PC-9 (cell line): ENCODE results near the gene IGSF8. TPM values are rescaled to one million over a fixed set of nuclear protein-coding genes. Genes with fewer than 3 reads are reported as not detected.

Source experiments
- BruUV-seq: library from RNA; stranded (reverse); fragments of 400-500 nt; replicated peaks from 2 replicates; lab custom pipeline; 2021; lab: Mats Ljungman, UMichigan
- CTCF ChIA-PET: fragments of 300-600 bp; sonication (Branson Sonifier 250); formaldehyde crosslinking; loops from one replicate; lab custom pipeline; 2022; ENCODE audit warnings: antibody characterized with exemption; lab: Charles Lee
- POLR2A ChIA-PET: fragments of 300-600 bp; sonication (Branson Sonifier 250); formaldehyde crosslinking; loops from one replicate; lab custom pipeline; 2022; ENCODE audit warnings: antibody characterized with exemption; ENCODE audit not compliant: unreplicated experiment; lab: Charles Lee
- DNase-seq, 2 experiments: peaks; one replicate each; pipeline versions ENCODE4 v3.0.0 to v3.0.0-alpha.2; 2015 to 2022; ENCODE audit warnings: mixed read lengths in 1 of 2
- H2AFZ ChIP-seq: fragments of 200-600 bp; sonication (generic); 2 replicates; pipeline ENCODE4 v1.8.1; 2017; ENCODE audit warnings: antibody characterized with exemption
- H3F3A ChIP-seq: fragments of 200-600 bp; sonication (generic); 2 replicates; pipeline ENCODE4 v1.8.1; 2017; ENCODE audit warnings: antibody characterized with exemption, mild to moderate bottlenecking, low read depth; ENCODE audit not compliant: insufficient read depth
- H3K27ac ChIP-seq: fragments of 200-600 bp; sonication (generic); 2 replicates; pipeline ENCODE4 v1.6.1; 2016; ENCODE audit warnings: mixed run types
- H3K27me3 ChIP-seq: fragments of 200-600 bp; sonication (generic); 2 replicates; pipeline ENCODE4 v1.6.1; 2016; ENCODE audit warnings: low read depth, mixed run types; ENCODE audit not compliant: insufficient read depth
- H3K36me3 ChIP-seq: fragments of 200-600 bp; sonication (generic); 2 replicates; pipeline ENCODE4 v1.6.1; 2016; ENCODE audit warnings: low read depth, mixed run types
- H3K4me1 ChIP-seq: fragments of 200-600 bp; sonication (generic); replicated peaks from 2 replicates; pipeline ENCODE4 v1.6.1; 2016; ENCODE audit warnings: mixed run types; ENCODE audit not compliant: insufficient read depth
- H3K4me2 ChIP-seq: fragments of 200-600 bp; sonication (generic); 2 replicates; pipeline ENCODE4 v1.6.1; 2017; ENCODE audit warnings: mixed run types
- H3K4me3 ChIP-seq: fragments of 200-600 bp; sonication (generic); 2 replicates; pipeline ENCODE4 v1.6.1; 2016; ENCODE audit warnings: mixed run types
- H3K79me2 ChIP-seq: fragments of 200-600 bp; sonication (generic); 2 replicates; pipeline ENCODE4 v1.6.1; 2017; ENCODE audit warnings: low read depth, mixed run types
- H3K9me2 ChIP-seq: fragments of 200-600 bp; sonication (generic); 2 replicates; pipeline ENCODE4 v1.8.1; 2017; ENCODE audit warnings: mild to moderate bottlenecking; ENCODE audit not compliant: insufficient read depth
- H3K9me3 ChIP-seq: fragments of 200-600 bp; sonication (generic); 2 replicates; pipeline ENCODE4 v1.8.1; 2016; ENCODE audit warnings: low read depth; ENCODE audit not compliant: insufficient read depth
- H4K20me1 ChIP-seq: fragments of 200-600 bp; sonication (generic); 2 replicates; pipeline ENCODE4 v1.8.1; 2017; ENCODE audit not compliant: insufficient read depth
- EZH2 ChIP-seq: fragments of 200-600 bp; sonication (generic); IDR thresholded peaks from 2 replicates; pipeline ENCODE4 v1.8.0; 2017; ENCODE audit warnings: antibody characterized with exemption, low read depth
- intact Hi-C: fragments of 100-400 bp; cut with micrococcal nuclease; formaldehyde crosslinking; loops from one replicate; pipeline ENCODE4 v1.10.0; 2022; ENCODE audit not compliant: unreplicated experiment
- total RNA-seq: library from RNA; stranded (reverse); gene quantifications from 2 replicates; pipeline ENCODE4 v1.2.3, GENCODE V29; 2021
- TF ChIP-seq, protein P1 (sequence below): fragments of 200-600 bp; sonication (generic); conservative IDR thresholded peaks from 2 replicates; pipeline ENCODE4 v1.6.1; 2017; ENCODE audit warnings: mixed run types, antibody characterized with exemption, mild to moderate bottlenecking, moderate library complexity

IGSF8 gene
- total RNA-seq, 1 experiment from 2014 or later, result 27.4 TPM

DNA sequence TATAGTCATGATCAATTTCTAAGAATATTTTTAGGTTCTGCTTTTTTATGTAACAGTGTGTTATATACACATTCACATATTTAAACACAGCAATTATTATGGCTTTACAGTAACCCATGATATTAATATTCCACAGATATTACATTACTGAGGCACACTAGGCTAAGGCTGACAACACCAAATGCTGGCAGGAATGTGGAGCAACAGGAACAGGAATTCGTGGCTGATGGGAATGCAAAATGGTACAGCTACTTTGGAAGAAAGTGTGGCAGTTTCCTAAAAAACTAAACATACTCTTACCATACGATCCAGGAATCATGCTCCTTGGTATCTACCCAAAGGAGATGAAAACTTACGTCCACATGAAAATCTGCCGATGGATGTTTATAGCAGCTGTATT lies 19.0 kb downstream of the IGSF8 start:
- no peak for TF ChIP-seq EZH2
- TF ChIP-seq, protein P1, sequence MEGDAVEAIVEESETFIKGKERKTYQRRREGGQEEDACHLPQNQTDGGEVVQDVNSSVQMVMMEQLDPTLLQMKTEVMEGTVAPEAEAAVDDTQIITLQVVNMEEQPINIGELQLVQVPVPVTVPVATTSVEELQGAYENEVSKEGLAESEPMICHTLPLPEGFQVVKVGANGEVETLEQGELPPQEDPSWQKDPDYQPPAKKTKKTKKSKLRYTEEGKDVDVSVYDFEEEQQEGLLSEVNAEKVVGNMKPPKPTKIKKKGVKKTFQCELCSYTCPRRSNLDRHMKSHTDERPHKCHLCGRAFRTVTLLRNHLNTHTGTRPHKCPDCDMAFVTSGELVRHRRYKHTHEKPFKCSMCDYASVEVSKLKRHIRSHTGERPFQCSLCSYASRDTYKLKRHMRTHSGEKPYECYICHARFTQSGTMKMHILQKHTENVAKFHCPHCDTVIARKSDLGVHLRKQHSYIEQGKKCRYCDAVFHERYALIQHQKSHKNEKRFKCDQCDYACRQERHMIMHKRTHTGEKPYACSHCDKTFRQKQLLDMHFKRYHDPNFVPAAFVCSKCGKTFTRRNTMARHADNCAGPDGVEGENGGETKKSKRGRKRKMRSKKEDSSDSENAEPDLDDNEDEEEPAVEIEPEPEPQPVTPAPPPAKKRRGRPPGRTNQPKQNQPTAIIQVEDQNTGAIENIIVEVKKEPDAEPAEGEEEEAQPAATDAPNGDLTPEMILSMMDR, result no peak
- Histone ChIP-seq H3K4me1 (no peaks in the 10 kb centered on the region), H3K27ac (no peak overlapping the region), H3K27me3 (peaks cover 38% of the 10 kb centered on the region), H3K4me2 (no peak overlapping the region), H3F3A (no peaks in the 10 kb centered on the region), H3K4me3 (no peak overlapping the region), H3K9me3 (no peaks in the 10 kb centered on the region), H4K20me1 (no peaks in the 10 kb centered on the region), H2AFZ (no peak overlapping the region), H3K36me3 (no peaks in the 10 kb centered on the region), H3K9me2 (no peaks in the 10 kb centered on the region), H3K79me2 (no peaks in the 10 kb centered on the region)
- no peak for DNase-seq
- no TSS peak for BruUV-seq
- ChIA-PET POLR2A (interaction anchor here (0.7 kb wide), 1 partner anchor 162 kb away, joined by 9 read pairs; no protein-coding TSS in a partner anchor), CTCF (interaction anchor here (0.6 to 2.2 kb wide), 5 partner anchors 17 to 80 kb away, joined by 3 to 7 read pairs (median 4); partner anchors contain the start of gene IGSF8)
- intact Hi-C loops, result loop anchor here (2.0 kb wide), 2 partner anchors 73 to 143 kb away; no protein-coding TSS in a partner anchor

DNA sequence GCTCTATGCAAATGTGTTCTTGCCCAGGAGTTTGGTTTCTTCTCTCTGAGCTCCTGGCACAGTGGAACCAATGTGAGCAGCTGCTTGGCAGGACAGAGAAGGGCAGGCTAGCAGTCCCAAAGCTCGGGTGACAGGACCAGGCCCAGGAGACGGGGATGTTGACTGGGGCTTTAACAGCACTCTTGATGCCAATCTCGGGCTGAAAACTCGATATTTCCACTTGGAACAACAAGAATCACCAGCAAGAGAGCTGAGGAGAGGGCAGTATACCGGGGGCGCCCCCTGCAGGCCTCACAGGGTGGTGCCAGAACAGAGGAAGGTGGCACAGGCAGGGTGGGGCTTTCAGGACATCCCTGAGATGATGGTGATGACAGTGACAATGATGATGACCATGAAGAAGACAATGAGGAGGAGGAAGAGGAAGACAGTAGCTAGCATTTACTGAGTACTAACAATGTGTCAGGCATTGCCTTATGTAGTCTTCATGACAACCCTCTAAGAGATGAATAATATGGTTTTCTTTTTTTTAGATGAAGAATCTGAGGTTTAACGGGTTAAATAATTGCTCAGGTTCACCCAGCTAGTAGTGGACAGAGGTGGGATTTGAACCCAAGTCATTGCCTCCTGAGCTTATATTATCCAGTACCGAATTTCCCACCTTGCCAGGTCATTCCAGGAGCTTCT lies 19.8 kb downstream of the IGSF8 start:
- ChIA-PET POLR2A (interaction anchor here (0.6 to 0.7 kb wide), 3 partner anchors 20 to 163 kb away, joined by 3 to 9 read pairs (median 6); no protein-coding TSS in a partner anchor), CTCF (interaction anchor here (0.6 to 2.2 kb wide), 6 partner anchors 16 to 79 kb away, joined by 3 to 7 read pairs (median 4); partner anchors contain the start of gene IGSF8)
- H3K4me3 ChIP-seq, result no peak overlapping the region
- H3K79me2 ChIP-seq, result no peaks in the 10 kb centered on the region
- BruUV-seq, result no TSS peak
- H2AFZ ChIP-seq, result no peak overlapping the region
- H3K36me3 ChIP-seq, result no peaks in the 10 kb centered on the region
- H3K9me3 ChIP-seq, result no peaks in the 10 kb centered on the region
- no peak overlapping the region for H3K27ac ChIP-seq
- intact Hi-C loops, result loop anchor here (1.0 to 2.0 kb wide), 3 partner anchors 32 to 142 kb away; no protein-coding TSS in a partner anchor
- no peak overlapping the region for H3K4me2 ChIP-seq
- DNase-seq, result peak in 1 of 2 experiments; percentile 59
- H3K9me2 ChIP-seq, result no peaks in the 10 kb centered on the region
- no peak for TF ChIP-seq EZH2
- TF ChIP-seq, protein P1, result peak; percentile 92
- peaks cover 38% of the 10 kb centered on the region for H3K27me3 ChIP-seq
- no peaks in the 10 kb centered on the region for H4K20me1 ChIP-seq
- H3F3A ChIP-seq, result no peaks in the 10 kb centered on the region
- H3K4me1 ChIP-seq, result no peaks in the 10 kb centered on the region

DNA sequence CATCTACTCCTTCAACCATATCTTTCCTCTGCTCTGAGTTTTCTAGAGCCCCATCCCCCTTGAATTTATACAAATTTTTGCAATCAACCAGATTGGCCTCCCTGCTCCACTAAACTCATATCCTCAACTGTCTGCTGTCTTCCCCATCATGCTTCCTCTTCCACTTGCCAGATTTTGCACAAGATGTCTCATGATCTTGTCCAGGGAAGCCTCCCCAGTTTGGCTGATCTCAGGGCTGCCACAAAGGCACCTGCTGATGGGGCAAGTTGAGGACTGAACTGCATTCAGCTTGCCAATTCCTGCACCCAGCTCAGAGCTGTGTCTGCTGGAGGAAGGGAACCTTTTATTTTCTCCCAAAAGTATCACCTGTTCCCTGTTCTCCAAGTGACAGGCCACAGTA lies 20.9 kb downstream of the IGSF8 start:
- H3K9me3 ChIP-seq, result no peaks in the 10 kb centered on the region
- no peak overlapping the region for H3K4me3 ChIP-seq
- DNase-seq, result no peak
- BruUV-seq, result no TSS peak
- H3K4me1 ChIP-seq, result no peaks in the 10 kb centered on the region
- no peaks in the 10 kb centered on the region for H3K79me2 ChIP-seq
- no peaks in the 10 kb centered on the region for H3F3A ChIP-seq
- H3K27ac ChIP-seq, result no peak overlapping the region
- POLR2A ChIA-PET, result no interaction called here
- no peaks in the 10 kb centered on the region for H3K9me2 ChIP-seq
- no peaks in the 10 kb centered on the region for H3K36me3 ChIP-seq
- no peak for TF ChIP-seq EZH2
- TF ChIP-seq, protein P1, result no peak
- intact Hi-C loops, result no loop called here
- CTCF ChIA-PET, result interaction anchor here (1.5 to 2.2 kb wide), 2 partner anchors 31 to 70 kb away, joined by 6 to 7 read pairs; no protein-coding TSS in a partner anchor
- no peak overlapping the region for H2AFZ ChIP-seq
- peaks cover 38% of the 10 kb centered on the region for H3K27me3 ChIP-seq
- no peaks in the 10 kb centered on the region for H4K20me1 ChIP-seq
- H3K4me2 ChIP-seq, result no peak overlapping the region
